NOMO-1 (cell line): ENCODE data around the gene CDH13.

Experiments
- DNase-seq, 2 experiments: peaks; one replicate each; lab custom pipeline; 2025; ENCODE audit not compliant: unreplicated experiment in 2 of 2; lab: John Stamatoyannopoulos, UW

CDH13 gene

GRCh38 chr16:83622010-83622409 lies 995.2 kb downstream of the CDH13 start:
- no peak for DNase-seq

GRCh38 chr16:83623091-83623730 lies 996.4 kb downstream of the CDH13 start:
- DNase-seq = no peak

GRCh38 chr16:83623892-83624291 lies 997.1 kb downstream of the CDH13 start:
- DNase-seq = no peak

- DNase-seq = no peak
Observed at GRCh38 chr16:83624429-83625120, 997.8 kb downstream of the CDH13 start.

- no peak for DNase-seq
Observed at GRCh38 chr16:83626204-83626603, 999.4 kb downstream of the CDH13 start.

GRCh38 chr16:83626676-83627075 lies 999.9 kb downstream of the CDH13 start:
- no peak for DNase-seq

- DNase-seq = no peak
Observed at GRCh38 chr16:83627996-83628395, 1001.2 kb downstream of the CDH13 start.

GRCh38 chr16:83629426-83629825 lies 1002.7 kb downstream of the CDH13 start:
- DNase-seq = no peak

GRCh38 chr16:83629836-83630235 lies 1003.1 kb downstream of the CDH13 start:
- no peak for DNase-seq

- no peak for DNase-seq
Observed at GRCh38 chr16:83630979-83631378, 1004.2 kb downstream of the CDH13 start.

- no peak for DNase-seq
Observed at GRCh38 chr16:83633286-83633685, 1006.5 kb downstream of the CDH13 start.

- DNase-seq = no peak
Observed at GRCh38 chr16:83648347-83648746, 1021.6 kb downstream of the CDH13 start.

- DNase-seq = no peak
Observed at GRCh38 chr16:83651871-83652270, 1025.1 kb downstream of the CDH13 start.

GRCh38 chr16:83652943-83653342 lies 1026.2 kb downstream of the CDH13 start:
- DNase-seq = peak; percentile 13 to 23

- no peak for DNase-seq
Observed at GRCh38 chr16:83653785-83654184, 1027.0 kb downstream of the CDH13 start.

GRCh38 chr16:83660282-83660681 lies 1033.5 kb downstream of the CDH13 start:
- DNase-seq = no peak

- DNase-seq = no peak
Observed at GRCh38 chr16:83661656-83662055, 1034.9 kb downstream of the CDH13 start.

GRCh38 chr16:83666449-83666848 lies 1039.7 kb downstream of the CDH13 start:
- no peak for DNase-seq

GRCh38 chr16:83669456-83669855 lies 1042.7 kb downstream of the CDH13 start:
- no peak for DNase-seq

GRCh38 chr16:83674931-83675535 lies 1048.3 kb downstream of the CDH13 start:
- no peak for DNase-seq

- DNase-seq = no peak
Observed at GRCh38 chr16:83676086-83676485, 1049.3 kb downstream of the CDH13 start.

GRCh38 chr16:83680980-83681379 lies 1054.2 kb downstream of the CDH13 start:
- no peak for DNase-seq
